Activated naive CD8-positive, alpha-beta T cell (primary cell): ENCODE data around the gene SIRT3.
"Not testable (repeated sequence)": the region's sequence is repeated elsewhere in the genome, so short reads cannot be mapped to it uniquely, and the experiment has no call there.

Experiments
- H3K27ac Mint-ChIP-seq: one replicate; pipeline ENCODE4 v1.8.0; 2021; ENCODE audit warnings: mixed read lengths
- H3K27me3 Mint-ChIP-seq: one replicate; pipeline ENCODE4 v1.8.0; 2021; ENCODE audit warnings: mixed read lengths
- H3K36me3 Mint-ChIP-seq: one replicate; pipeline ENCODE4 v1.8.0; 2021; ENCODE audit warnings: mixed read lengths
- H3K4me1 Mint-ChIP-seq: one replicate; pipeline ENCODE4 v1.8.0; 2021; ENCODE audit warnings: low read depth, mixed read lengths
- H3K4me3 Mint-ChIP-seq: one replicate; pipeline ENCODE4 v1.8.0; 2021; ENCODE audit warnings: mild to moderate bottlenecking, mixed read lengths
- H3K9me3 Mint-ChIP-seq: one replicate; pipeline ENCODE4 v1.8.0; 2021; ENCODE audit warnings: low read depth, mixed read lengths

Gene SIRT3

DNA sequence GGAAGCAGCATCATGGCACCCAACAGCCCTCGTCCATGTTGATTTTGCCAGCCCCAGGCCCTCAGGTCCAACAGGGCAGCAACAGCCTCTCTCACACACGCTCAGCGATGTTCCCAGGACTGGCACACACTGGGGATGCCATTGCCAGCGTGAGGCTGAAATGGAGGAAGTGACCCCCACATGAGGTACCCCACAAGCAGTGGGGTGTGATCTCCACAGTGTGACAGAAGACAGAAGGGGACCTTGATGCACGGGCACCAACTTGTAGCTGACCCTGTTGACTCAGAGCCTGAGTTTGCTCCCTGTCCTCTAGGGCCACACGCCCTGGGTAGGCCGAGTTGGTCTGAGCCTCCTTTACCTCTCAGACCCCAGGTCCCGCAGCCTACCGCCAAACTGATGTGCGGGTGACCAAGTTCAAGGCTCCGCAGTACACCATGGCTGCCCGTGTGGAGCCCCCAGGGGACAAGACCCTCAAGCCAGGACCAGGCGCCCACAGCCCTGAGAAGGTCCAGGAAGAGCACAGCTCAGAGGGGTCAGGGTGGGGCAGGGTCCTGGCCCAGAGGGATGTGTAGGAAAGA lies 37.0 kb downstream of the SIRT3 start:
- Mint-ChIP-seq H3K4me3 (no peak overlapping the region), H3K27ac (no peak overlapping the region), H3K9me3 (no peaks in the 10 kb centered on the region), H3K27me3 (no peaks in the 10 kb centered on the region), H3K4me1 (peaks cover 30% of the 10 kb centered on the region), H3K36me3 (no peaks in the 10 kb centered on the region)

DNA sequence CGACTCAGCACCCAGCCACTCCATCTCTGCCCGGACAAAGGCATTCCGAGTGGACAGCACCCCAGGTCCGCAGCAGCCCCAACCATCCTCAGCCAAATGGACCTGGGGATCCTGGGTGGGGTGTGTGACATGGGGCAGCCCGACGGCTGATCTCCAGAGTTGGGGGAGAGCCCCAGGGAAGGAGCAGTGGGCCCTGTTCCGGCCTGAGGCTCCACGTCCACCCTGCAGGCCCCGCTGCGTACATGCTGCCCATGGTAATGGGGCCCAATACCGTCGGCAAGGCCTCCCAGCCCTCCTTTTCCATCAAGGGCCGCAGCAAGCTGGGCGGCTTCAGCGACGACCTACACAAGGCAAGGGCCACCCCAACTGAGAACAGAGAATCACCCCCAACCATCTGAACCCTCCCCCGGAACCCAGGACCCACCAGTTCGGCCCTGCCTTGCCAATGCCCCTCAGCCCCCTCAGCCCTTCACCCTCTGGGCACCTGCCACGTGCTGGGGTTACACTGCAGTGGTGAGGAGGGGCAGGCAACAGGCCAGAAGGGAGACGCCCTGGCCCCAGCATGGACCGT lies 37.8 kb downstream of the SIRT3 start:
- no peaks in the 10 kb centered on the region for H3K36me3 Mint-ChIP-seq
- no peak overlapping the region for H3K4me3 Mint-ChIP-seq
- no peak overlapping the region for H3K27ac Mint-ChIP-seq
- H3K9me3 Mint-ChIP-seq, result no peaks in the 10 kb centered on the region
- H3K4me1 Mint-ChIP-seq, result peaks cover 23% of the 10 kb centered on the region
- no peaks in the 10 kb centered on the region for H3K27me3 Mint-ChIP-seq

DNA sequence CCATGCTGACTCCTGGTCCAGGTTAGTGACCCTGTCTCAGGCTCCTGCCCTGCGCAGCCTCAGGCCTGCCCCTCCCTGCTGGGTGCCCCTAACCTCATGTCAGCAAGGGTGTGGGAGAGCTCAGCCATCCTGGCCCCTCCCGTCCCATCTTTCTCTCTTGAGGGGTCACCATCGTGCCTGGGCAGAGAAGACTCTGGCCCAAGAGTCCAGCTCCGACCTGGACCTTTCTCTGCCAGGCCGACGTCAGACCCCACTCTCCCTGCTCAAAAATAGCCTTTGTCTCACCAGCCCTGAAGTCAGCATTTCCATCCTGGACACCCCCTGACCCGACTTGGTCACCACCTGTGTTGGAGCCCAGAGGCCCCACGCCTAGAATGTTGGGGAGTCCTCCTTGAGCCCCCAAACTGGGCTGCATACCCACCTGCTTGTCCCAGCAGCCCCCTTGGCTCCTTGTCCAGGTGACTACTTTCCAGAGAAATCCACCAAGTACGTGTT lies 38.4 kb downstream of the SIRT3 start:
- Mint-ChIP-seq H3K4me3 (no peak overlapping the region), H3K4me1 (peaks cover 17% of the 10 kb centered on the region), H3K27ac (no peak overlapping the region), H3K9me3 (no peaks in the 10 kb centered on the region), H3K27me3 (no peaks in the 10 kb centered on the region), H3K36me3 (no peaks in the 10 kb centered on the region)

DNA sequence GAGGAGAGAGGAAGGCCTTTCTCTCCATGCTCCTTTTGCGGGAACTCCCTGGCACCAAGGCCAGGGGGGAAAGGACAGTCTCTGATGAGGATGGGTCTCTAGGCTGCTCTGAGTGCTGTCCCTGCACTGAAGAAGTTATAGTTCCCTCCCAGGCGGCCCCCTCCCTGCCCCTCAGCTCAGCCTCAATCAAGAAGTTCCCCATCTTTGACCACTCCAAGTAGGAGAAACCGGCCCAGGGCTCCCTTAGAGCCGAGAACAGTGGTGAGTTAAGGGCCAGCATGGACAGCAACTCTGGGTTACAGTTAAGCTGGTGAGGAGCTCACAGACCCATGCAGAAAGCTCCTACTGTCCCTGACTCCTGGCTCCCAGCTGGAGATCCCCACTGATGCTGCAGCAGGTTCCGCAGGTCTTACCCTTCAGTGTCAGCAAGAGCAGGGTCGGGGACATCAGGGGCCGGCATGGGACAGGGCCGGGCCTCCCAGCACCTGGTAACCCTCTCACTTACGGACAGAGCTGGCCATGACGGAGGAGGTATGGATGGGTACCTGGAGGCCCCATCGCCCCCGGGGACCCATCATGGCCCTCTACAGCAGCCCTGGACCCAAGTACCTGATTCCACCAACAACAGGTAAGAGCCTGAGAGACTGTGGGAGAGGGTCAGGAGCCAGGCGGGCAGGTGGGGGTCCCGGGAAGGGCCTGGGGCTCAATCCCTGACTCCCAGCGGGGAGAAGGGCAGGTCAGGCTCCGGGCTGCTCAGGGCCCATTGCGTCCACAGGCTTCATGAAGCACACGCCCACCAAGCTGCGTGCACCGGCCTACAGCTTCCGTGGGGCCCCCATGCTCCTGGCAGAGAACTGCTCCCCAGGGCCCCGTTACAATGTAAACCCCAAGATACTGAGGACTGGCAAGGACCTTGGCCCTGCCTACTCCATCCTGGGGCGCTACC lies 39.1 kb downstream of the SIRT3 start:
- peaks cover 12% of the 10 kb centered on the region for H3K4me1 Mint-ChIP-seq

DNA sequence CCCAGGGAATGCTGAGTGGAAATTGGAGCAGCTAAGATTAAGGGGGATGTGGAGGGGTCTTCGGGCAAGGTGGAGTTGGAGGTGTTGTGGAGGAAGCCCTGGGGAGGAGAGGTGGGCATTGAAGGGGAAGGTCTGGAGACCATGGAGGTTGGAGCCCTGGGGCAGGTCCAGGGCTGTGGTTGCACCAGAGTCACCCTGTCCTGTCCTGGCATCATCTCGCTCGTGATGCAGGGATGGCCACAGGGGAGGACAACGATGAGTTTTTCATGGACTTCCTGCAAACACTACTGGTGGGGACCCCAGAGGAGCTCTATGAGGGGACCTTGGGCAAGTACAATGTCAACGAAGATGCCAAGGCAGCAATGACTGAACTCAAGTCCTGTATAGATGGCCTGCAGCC lies 42.7 kb downstream of the SIRT3 start:
- H3K4me1 Mint-ChIP-seq, H3K36me3 Mint-ChIP-seq, H3K9me3 Mint-ChIP-seq, H3K27me3 Mint-ChIP-seq, H3K4me3 Mint-ChIP-seq, H3K27ac Mint-ChIP-seq: not testable (repeated sequence)

More for the DNA sequence above, 39.1 kb downstream of the SIRT3 start:
- no peaks in the 10 kb centered on the region for H3K9me3 Mint-ChIP-seq
- no peak overlapping the region for H3K27ac Mint-ChIP-seq
- no peaks in the 10 kb centered on the region for H3K36me3 Mint-ChIP-seq
- no peaks in the 10 kb centered on the region for H3K27me3 Mint-ChIP-seq
- no peak overlapping the region for H3K4me3 Mint-ChIP-seq

DNA sequence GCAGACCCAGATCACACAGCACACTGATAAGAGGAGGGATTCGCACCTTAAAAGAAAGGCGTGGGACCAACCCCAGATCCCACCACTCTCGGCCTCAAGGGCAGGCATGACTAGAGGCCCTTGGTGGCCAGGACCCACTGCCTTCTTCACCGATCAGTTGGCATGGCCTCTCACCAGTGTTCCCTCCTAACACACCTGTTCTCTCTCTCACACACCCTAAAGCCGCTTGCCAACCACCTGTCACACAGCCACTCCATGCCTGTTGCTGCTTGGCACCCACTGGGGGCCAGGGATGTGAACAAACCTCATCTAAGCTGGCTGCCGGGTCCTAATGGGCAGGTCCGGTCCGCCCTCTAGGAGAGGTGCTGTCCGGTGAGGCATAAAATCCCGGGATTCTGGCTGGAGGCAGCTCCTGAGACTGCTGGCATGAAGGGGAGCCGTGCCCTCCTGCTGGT lies 43.4 kb downstream of the SIRT3 start, which contains the start of gene SCGB1C1:
Gene SCGB1C1, plus strand, starts transcription at position 405 of the 455 bp plus-strand sequence. Its CDS starts 22 bp downstream, at position 427.
- not testable (repeated sequence) for H3K27me3 Mint-ChIP-seq, H3K9me3 Mint-ChIP-seq, H3K4me1 Mint-ChIP-seq, H3K36me3 Mint-ChIP-seq
- Mint-ChIP-seq H3K27ac (peak within 1 kb of the TSS; percentile 34), H3K4me3 (peak within 1 kb of the TSS; percentile 23)

DNA sequence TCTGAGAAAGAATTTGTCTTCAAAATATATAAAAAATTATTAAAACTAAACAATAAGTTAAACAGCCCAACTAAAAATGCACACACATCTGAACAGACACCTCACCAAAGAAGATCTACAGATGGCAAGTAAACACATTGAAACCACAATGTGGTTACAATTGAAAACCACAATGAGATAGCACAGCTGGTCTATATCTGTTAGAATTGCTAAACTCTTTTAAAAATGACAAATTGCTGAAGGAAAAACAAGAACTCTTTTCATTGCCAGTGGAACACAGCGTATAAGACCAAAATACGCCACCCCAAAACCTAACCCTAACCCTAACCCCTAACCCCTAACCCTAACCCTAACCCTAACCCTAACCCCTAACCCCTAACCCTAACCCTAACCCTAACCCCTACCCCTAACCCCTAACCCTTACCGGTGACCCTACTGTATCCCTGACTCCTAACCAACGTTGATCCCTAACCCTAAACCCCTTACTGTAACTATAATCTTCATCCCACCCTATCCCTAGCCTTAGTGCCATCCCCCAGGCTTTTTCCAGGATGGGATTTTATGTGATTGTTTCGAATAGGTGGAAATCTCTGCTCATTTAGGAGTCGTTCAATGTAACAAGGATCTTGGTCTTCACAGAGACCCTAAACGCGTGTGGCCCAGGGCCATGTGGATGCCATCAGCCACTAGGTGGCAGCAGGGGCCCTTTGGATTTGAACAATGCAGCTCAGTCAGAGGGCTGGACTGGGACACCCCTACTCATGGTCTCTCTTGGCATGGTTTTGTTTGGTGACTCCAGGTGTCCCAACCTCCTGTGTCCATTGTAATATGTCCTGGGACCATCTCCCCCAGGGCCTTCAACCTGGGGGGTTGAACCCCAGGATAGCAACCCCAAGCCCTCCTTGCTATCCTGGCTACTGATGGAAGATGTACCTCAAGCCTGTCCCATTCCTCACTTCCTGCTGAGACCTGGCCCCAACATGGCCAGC lies 44.4 kb downstream of the SIRT3 start:
- not testable (repeated sequence) for H3K27me3 Mint-ChIP-seq, H3K4me1 Mint-ChIP-seq, H3K9me3 Mint-ChIP-seq, H3K36me3 Mint-ChIP-seq
- Mint-ChIP-seq H3K4me3 (peak overlapping the region; percentile 23), H3K27ac (peak overlapping the region; percentile 34)

DNA sequence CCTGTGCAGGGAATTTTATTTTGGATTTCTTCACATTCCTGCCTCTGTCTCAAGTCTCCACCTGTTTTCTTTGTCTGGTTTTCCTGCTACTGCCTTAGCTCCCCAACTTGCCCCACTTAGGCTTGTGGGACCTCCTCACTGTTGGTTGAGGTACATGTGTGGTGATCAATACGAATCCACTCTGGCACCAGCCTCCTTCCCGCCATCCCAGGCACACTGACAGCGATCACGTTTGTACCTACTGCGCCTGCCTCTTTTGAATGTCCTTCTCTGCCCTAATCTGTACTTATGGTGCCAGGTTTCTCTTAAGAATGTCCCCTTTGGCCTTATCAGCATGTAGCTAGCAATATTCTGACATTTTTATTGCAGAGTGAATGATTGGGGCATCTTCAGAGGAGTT lies 45.6 kb downstream of the SIRT3 start:
- H3K36me3 Mint-ChIP-seq, H3K4me3 Mint-ChIP-seq, H3K9me3 Mint-ChIP-seq, H3K27ac Mint-ChIP-seq, H3K27me3 Mint-ChIP-seq, H3K4me1 Mint-ChIP-seq: not testable (repeated sequence)

DNA sequence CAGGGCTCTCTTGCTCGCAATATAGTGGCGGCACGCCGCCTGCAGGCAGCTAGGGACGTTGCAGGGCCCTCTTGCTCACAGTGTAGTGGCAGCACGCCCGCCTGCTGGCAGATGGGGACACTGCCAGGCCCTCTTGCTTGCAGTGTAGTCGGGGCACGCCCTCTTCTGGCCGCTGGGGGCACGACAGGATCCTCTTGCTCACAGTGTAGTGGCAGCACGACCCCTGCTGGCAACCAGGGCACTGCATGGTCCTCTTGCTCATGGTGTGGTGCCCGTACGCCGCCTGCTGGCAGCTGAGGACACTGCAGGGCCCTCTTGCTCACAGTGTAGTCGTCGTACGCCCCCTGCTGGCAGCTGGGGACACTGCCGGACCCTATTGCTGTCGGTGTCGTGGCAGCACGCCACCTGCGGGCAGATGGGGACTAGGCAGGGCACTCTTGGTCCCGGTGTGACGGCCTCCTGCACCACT lies 46.3 kb downstream of the SIRT3 start:
- H3K27ac Mint-ChIP-seq, H3K27me3 Mint-ChIP-seq, H3K4me3 Mint-ChIP-seq, H3K4me1 Mint-ChIP-seq, H3K9me3 Mint-ChIP-seq, H3K36me3 Mint-ChIP-seq: not testable (repeated sequence)

DNA sequence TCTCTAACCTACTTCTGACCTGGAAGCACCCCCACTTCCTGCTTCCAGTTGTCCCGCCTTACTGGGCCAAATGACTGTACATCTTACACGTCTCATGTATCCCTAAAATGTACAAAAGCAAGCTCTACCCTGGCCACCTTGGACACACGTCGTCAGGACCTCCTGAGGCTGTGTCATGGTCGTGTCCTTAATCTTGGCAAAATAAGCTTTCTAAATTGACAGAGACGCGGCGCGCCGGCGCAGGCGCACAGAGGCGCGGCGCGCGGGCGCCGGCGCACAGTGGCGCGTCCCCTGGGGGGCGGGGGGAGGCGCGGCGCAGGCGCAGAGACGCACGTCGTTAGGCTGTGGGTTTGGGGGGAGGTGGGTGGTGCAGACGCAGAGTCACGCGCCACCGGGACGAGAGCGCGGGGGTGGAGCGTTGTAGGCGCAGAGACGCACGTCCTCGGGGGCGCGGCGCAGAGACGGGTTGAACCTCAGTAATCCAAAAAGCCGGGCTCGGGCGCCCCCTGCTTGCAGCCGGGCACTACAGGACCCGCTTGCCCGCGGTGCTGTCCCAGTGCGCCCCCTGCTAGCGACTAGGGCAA lies 46.9 kb downstream of the SIRT3 start:
- not testable (repeated sequence) for H3K9me3 Mint-ChIP-seq, H3K4me3 Mint-ChIP-seq, H3K27ac Mint-ChIP-seq, H3K4me1 Mint-ChIP-seq, H3K36me3 Mint-ChIP-seq, H3K27me3 Mint-ChIP-seq

DNA sequence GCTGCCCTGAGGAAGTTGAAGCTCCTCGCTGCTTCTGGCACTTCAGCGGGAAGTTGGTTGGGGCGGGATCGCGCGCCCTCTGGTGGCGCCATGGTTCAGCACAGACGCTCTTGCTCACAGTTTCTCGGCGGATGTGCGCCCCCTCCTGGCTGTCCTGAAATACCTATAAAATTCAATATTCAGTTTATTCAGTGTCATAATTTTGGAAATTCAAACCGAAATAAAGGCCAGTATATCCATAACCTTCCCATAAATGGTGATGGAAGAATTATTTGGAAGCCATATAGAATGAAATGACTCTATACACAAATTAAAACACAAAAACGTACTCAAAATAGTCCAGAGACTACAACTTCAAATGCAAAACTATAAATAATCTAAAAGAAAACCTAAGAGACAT lies 55.9 kb downstream of the SIRT3 start:
- not testable (repeated sequence) for H3K36me3 Mint-ChIP-seq, H3K4me1 Mint-ChIP-seq, H3K27ac Mint-ChIP-seq, H3K27me3 Mint-ChIP-seq, H3K4me3 Mint-ChIP-seq, H3K9me3 Mint-ChIP-seq
